ENCODE measurements around the gene ACOT11. TPM values are rescaled to one million over a fixed set of nuclear protein-coding genes. Genes with fewer than 3 reads are reported as not detected.

The ACOT11 gene
- polyA plus RNA-seq, 1 of the 3 experiments (the other 2 are of a cell fraction), result 6.9 TPM

GRCh38 chr1:54595956-54596498 is 48.0 kb downstream of the ACOT11 start (continued):
- no peak for TF ChIP-seq NRF1 (IDR thresholded peaks at IDR 0.05; ENCODE audit: low read depth, low read length)
- TF ChIP-seq FOXJ3 (CRISPR knock-in tag; IDR thresholded peaks at IDR 0.05), result no peak

GRCh38 chr1:54596756-54597155 is 48.7 kb downstream of the ACOT11 start:
- TF ChIP-seq EZH2phosphoT487 (IDR thresholded peaks at IDR 0.05; ENCODE audit: borderline replicate concordance, low read depth) (no peak), SMC3 (IDR thresholded peaks at IDR 0.05; ENCODE audit: low read depth, low read length) (no peak), FOXM1 (IDR thresholded peaks at IDR 0.05; ENCODE audit: low read depth) (no peak), TAF1 (IDR thresholded peaks at IDR 0.05; ENCODE audit: borderline replicate concordance, low read depth, low read length) (no peak), RCOR1 (IDR thresholded peaks at IDR 0.05; ENCODE audit: low read length) (no peak), CTCF (IDR thresholded peaks at IDR 0.05) (no peak), IRF3 (IDR thresholded peaks at IDR 0.05; ENCODE audit: low read depth, low read length) (no peak), USF2 (IDR thresholded peaks at IDR 0.05; ENCODE audit: borderline replicate concordance, low read depth, low read length) (no peak), REST (IDR thresholded peaks at IDR 0.05; ENCODE audit: low read depth, low read length) (no peak), RXRA (IDR thresholded peaks at IDR 0.05; ENCODE audit: borderline replicate concordance, low read depth) (no peak), FOSL2 (IDR thresholded peaks at IDR 0.05; ENCODE audit: borderline replicate concordance, low read depth) (no peak), RFX5 (IDR thresholded peaks at IDR 0.05; ENCODE audit: low read length) (no peak), RAD21 (IDR thresholded peaks at IDR 0.05; ENCODE audit: low read length) (no peak), MAX (IDR thresholded peaks at IDR 0.05; ENCODE audit: low read depth) (no peak), TEAD4 (IDR thresholded peaks at IDR 0.05; ENCODE audit: borderline replicate concordance, insufficient read depth) (no peak), MXI1 (IDR thresholded peaks at IDR 0.05; ENCODE audit: low read depth, low read length) (no peak)
- no peak overlapping the region for H3K9ac ChIP-seq
- no peak for DNase-seq
- no peaks in the 10 kb centered on the region for H3K27me3 ChIP-seq (ENCODE audit: insufficient read depth)
- no peak overlapping the region for H2AFZ ChIP-seq (ENCODE audit: low read depth)
- WGBS (ENCODE audit: low lambda C conversion rate), result 100% methylated on average over 3 of the region's 3 CpGs
- H3K27ac ChIP-seq (ENCODE audit: low read depth in 2 of 2, low read length in 1 of 2), result no peak overlapping the region
- H3K4me3 ChIP-seq (ENCODE audit: low read depth in 2 of 2, low read length in 1 of 2), result no peak overlapping the region
- no peaks in the 10 kb centered on the region for H3K9me3 ChIP-seq
- H4K20me1 ChIP-seq (ENCODE audit: insufficient read depth), result no peaks in the 10 kb centered on the region
- H3K36me3 ChIP-seq (replicated peaks in 1 of 2; ENCODE audit: control insufficient read depth in 1 of 2, insufficient read depth in 2 of 2, low read length in 1 of 2), result peaks cover 0 to 11% of the 10 kb centered on the region in 2 experiments
- H3F3A ChIP-seq (replicated peaks; ENCODE audit: insufficient read depth), result no peaks in the 10 kb centered on the region
- no peaks in the 10 kb centered on the region for H3K9me2 ChIP-seq
- no peaks in the 10 kb centered on the region for H3K4me1 ChIP-seq (ENCODE audit: control insufficient read depth in 1 of 2, insufficient read depth in 2 of 2, low read depth in 1 of 2, low read length in 1 of 2)
- POLR2A ChIA-PET, result no interaction called here
- H3K79me2 ChIP-seq (ENCODE audit: insufficient read depth), result no peaks in the 10 kb centered on the region
- CTCF ChIA-PET, result interaction anchor here (0.6 kb wide), 1 partner anchor 15 kb away, joined by 3 read pairs; no protein-coding TSS in a partner anchor
- no peak overlapping the region for H3K4me2 ChIP-seq
